Omental fat pad (tissue), 4 donors: Measurements from ENCODE around the gene CDC14A. TPM values are rescaled to one million over a fixed set of nuclear protein-coding genes. Genes with fewer than 3 reads are reported as not detected.

Source experiments
- ATAC-seq: fragments of 150-250 bp; one replicate; pipeline ENCODE4 v1.9.1; 2016; ENCODE audit warnings: mild to moderate bottlenecking, moderate library complexity; ENCODE audit not compliant: low FRiP score
- DNase-seq: peaks from one replicate; pipeline ENCODE4 v3.0.0-alpha.2; 2019; ENCODE audit warnings: low spot score
- CTCF ChIP-seq, 3 donors: fragments of 450-650 bp; IDR thresholded peaks; one replicate each; pipeline ENCODE4 v1.5.1; 2016 to 2017; ENCODE audit warnings: antibody characterized with exemption in 3 of 3, mild to moderate bottlenecking in 3 of 3, moderate library complexity in 2 of 3
- total RNA-seq, 4 donors: library from RNA; depleted of rRNA; stranded (reverse); fragments of >200 nt; gene quantifications; one replicate each; pipeline ENCODE4 v1.1.0, GENCODE V29; 2016

The CDC14A gene
- total RNA-seq, 4 donors from 2014 or later = 9.4 to 39.9 (median 13.4) TPM

- no peak for ATAC-seq
- DNase-seq = no peak
- no peak for TF ChIP-seq CTCF (IDR thresholded peaks at IDR 0.05)
Measured at GRCh38 chr1:100353988-100354387, 1.7 kb downstream of the CDC14A start.

GRCh38 chr1:100354971-100355394 lies 2.7 kb downstream of the CDC14A start:
- no peak for TF ChIP-seq CTCF (IDR thresholded peaks at IDR 0.05)
- no peak for DNase-seq
- ATAC-seq = no peak

GRCh38 chr1:100358210-100358609 lies 5.9 kb downstream of the CDC14A start:
- DNase-seq (no peak), ATAC-seq (peak; percentile 14)
- no peak for TF ChIP-seq CTCF (IDR thresholded peaks at IDR 0.05)

GRCh38 chr1:100359139-100359538 lies 6.8 kb downstream of the CDC14A start:
- no peak for TF ChIP-seq CTCF (IDR thresholded peaks at IDR 0.05)
- no peak for ATAC-seq
- no peak for DNase-seq

GRCh38 chr1:100360790-100361510 lies 8.6 kb downstream of the CDC14A start:
- TF ChIP-seq CTCF (IDR thresholded peaks at IDR 0.05) = no peak
- ATAC-seq = peak; percentile 75
- DNase-seq = peak; percentile 24

GRCh38 chr1:100361511-100362089 lies 9.3 kb downstream of the CDC14A start:
- TF ChIP-seq CTCF (IDR thresholded peaks at IDR 0.05) = no peak
- ATAC-seq = no peak
- no peak for DNase-seq
